K562 (cell line): Measurements from ENCODE around the gene ZNHIT1. TPM values are rescaled to one million over a fixed set of nuclear protein-coding genes. Genes with fewer than 3 reads are reported as not detected.

Source experiments
- ATAC-seq: fragments of 200-7000 bp; cut with Tn5 transposase; 3 replicates; pipeline ENCODE4 v1.9.1; 2020; ENCODE audit warnings: moderate library complexity
- BruUV-seq: library from RNA; stranded (reverse); fragments of 400-500 nt; replicated peaks from 2 replicates; lab custom pipeline; 2021; lab: Mats Ljungman, UMichigan
- CTCF ChIA-PET: fragments of 300-600 bp; formaldehyde crosslinking; extraction: SDS; loops from one replicate; lab custom pipeline; 2021; ENCODE audit warnings: low intra/inter-chr PET ratio; lab: Yijun Ruan, JAX
- POLR2A ChIA-PET: fragments of 300-600, 350-650 bp; sonication (Branson Sonifier 250); formaldehyde crosslinking; extraction: SDS; loops from one replicate; lab custom pipeline; 2021; ENCODE audit warnings: antibody characterized with exemption, inconsistent platforms; lab: Yijun Ruan, JAX
- DNase-seq, 4 experiments: peaks; one replicate each; pipeline versions ENCODE4 v3.0.0 to v3.0.0-alpha.2; 2011 to 2018; ENCODE audit warnings: low spot score in 3 of 4, mixed read lengths in 3 of 4; ENCODE audit errors: extremely low read depth in 1 of 4
- FAIRE-seq: peaks from 2 replicates; lab custom pipeline; 2011; peaks lifted over from hg19 to GRCh38; lab: Jason Lieb, UNC
- H2AFZ ChIP-seq: 2 replicates; pipeline ENCODE4 v1.6.0; 2011; ENCODE audit warnings: low read depth, low read length, control low read depth, inconsistent platforms
- H3K27ac ChIP-seq: fragments of 200-600 bp; 3 replicates; pipeline ENCODE4 v1.8.0; 2011; ENCODE audit warnings: low read depth, mild to moderate bottlenecking, control low read depth, inconsistent platforms, low read length, moderate library complexity, mixed read lengths; ENCODE audit errors: extremely low read depth
- H3K27me3 ChIP-seq, 2 experiments: fragments of 300-600 bp in 1 of 2; 2 replicates in 1 of 2; 3 replicates in 1 of 2; pipeline versions ENCODE4 v1.6.0 to v1.8.0; 2011; ENCODE audit warnings: inconsistent platforms in 2 of 2, low read length in 2 of 2, mild to moderate bottlenecking in 1 of 2, mixed read lengths in 1 of 2, moderate library complexity in 1 of 2; ENCODE audit not compliant: control insufficient read depth in 2 of 2, insufficient read depth in 2 of 2
- H3K36me3 ChIP-seq: fragments of 300-600 bp; 3 replicates; pipeline ENCODE4 v1.8.0; 2011; ENCODE audit warnings: mild to moderate bottlenecking, low read length, inconsistent platforms; ENCODE audit not compliant: control insufficient read depth, insufficient read depth
- H3K4me1 ChIP-seq, 2 experiments: fragments of 200-600 bp in 1 of 2; replicated peaks in 1 of 2; 2 replicates in 1 of 2; 3 replicates in 1 of 2; pipeline versions ENCODE4 v1.5.1 to v1.8.0; 2011; ENCODE audit warnings: inconsistent platforms in 2 of 2, low read length in 2 of 2, mild to moderate bottlenecking in 1 of 2, mixed read lengths in 1 of 2, moderate library complexity in 1 of 2; ENCODE audit not compliant: control insufficient read depth in 2 of 2, insufficient read depth in 2 of 2
- H3K4me2 ChIP-seq: 2 replicates; pipeline ENCODE4 v1.6.1; 2011; ENCODE audit warnings: low read length, control low read depth, inconsistent platforms, mixed read lengths; ENCODE audit not compliant: insufficient read depth
- H3K4me3 ChIP-seq: fragments of 200-600 bp; sonication (generic), shearing (Covaris generic); 2 replicates; pipeline ENCODE4 v1.5.1; 2016; ENCODE audit warnings: control low read depth, inconsistent platforms
- H3K79me2 ChIP-seq: fragments of 200-600 bp; 3 replicates; pipeline ENCODE4 v1.8.0; 2011; ENCODE audit warnings: low read length, inconsistent platforms; ENCODE audit not compliant: control insufficient read depth, insufficient read depth
- H3K9ac ChIP-seq, 2 experiments: 2 replicates each; pipeline versions ENCODE4 v1.6.0 to v1.6.1; 2011; ENCODE audit warnings: low read depth in 2 of 2, low read length in 2 of 2, control low read depth in 1 of 2, inconsistent platforms in 1 of 2, mild to moderate bottlenecking in 1 of 2, mixed read lengths in 1 of 2; ENCODE audit not compliant: insufficient read depth in 1 of 2
- H3K9me1 ChIP-seq: one replicate; pipeline ENCODE4 v1.6.0; 2011; ENCODE audit warnings: inconsistent platforms, mild to moderate bottlenecking, low read length, moderate library complexity; ENCODE audit not compliant: control insufficient read depth, insufficient read depth
- H3K9me3 ChIP-seq: replicated peaks from 2 replicates; pipeline ENCODE4 v1.5.1; 2011; ENCODE audit warnings: low read depth, low read length, inconsistent platforms; ENCODE audit not compliant: control insufficient read depth, insufficient read depth
- H4K20me1 ChIP-seq: replicated peaks from 2 replicates; pipeline ENCODE4 v1.6.1; 2011; ENCODE audit warnings: low read length, inconsistent platforms, mixed read lengths; ENCODE audit not compliant: control insufficient read depth, insufficient read depth
- ARHGAP35 ChIP-seq: fragments of 450-650 bp; IDR thresholded peaks from 2 replicates; pipeline ENCODE4 v1.6.1; 2018; ENCODE audit not compliant: partially characterized antibody
- CC2D1A ChIP-seq: fragments of 450-650 bp; IDR thresholded peaks from 2 replicates; pipeline ENCODE4 v1.6.1; 2017; ENCODE audit warnings: mild to moderate bottlenecking
- HNRNPLL ChIP-seq: fragments of 200-400 bp; formaldehyde crosslinking; IDR thresholded peaks from 2 replicates; pipeline ENCODE4 v1.6.1; 2017; ENCODE audit warnings: low read length, low read depth, mild to moderate bottlenecking; ENCODE audit not compliant: poor library complexity, severe bottlenecking
- POLR2A ChIP-seq: fragments of 450-650 bp; conservative IDR thresholded peaks from 2 replicates; pipeline ENCODE4 v1.6.1; 2016
- VEZF1 ChIP-seq: fragments of 200-800 bp; sonication (Bioruptor generic); IDR thresholded peaks from 2 replicates; pipeline ENCODE4 v1.6.1; 2017; ENCODE audit warnings: missing genetic modification characterization, missing compliant biosample characterization
- ZNF197 ChIP-seq: fragments of 200-800 bp; sonication (Bioruptor generic); IDR thresholded peaks from 2 replicates; pipeline ENCODE4 v1.6.1; 2016; ENCODE audit warnings: low read depth, missing genetic modification characterization, missing compliant biosample characterization
- ZNF512 ChIP-seq: IDR thresholded peaks from 2 replicates; pipeline ENCODE4 v1.6.1; 2016; ENCODE audit warnings: missing genetic modification characterization, missing compliant biosample characterization
- WGBS: fragments of 100-300 bp; shearing (Covaris generic); methylation state at CpG from one replicate; pipeline ENCODE4 v1.1.6; 2016; ENCODE audit warnings: low coverage, mixed read lengths; ENCODE audit not compliant: insufficient coverage; ENCODE audit errors: missing lambda C conversion rate; 5-methylcytosine and 5-hydroxymethylcytosine counted together
- in situ Hi-C: fragments of 300-500 bp; cut with MboI; formaldehyde crosslinking; loops from 4 replicates; pipeline ENCODE4 v1.15.0; 2018; ENCODE audit warnings: inconsistent platforms, mixed read lengths
- intact Hi-C: fragments of 100-400 bp; cut with micrococcal nuclease; formaldehyde crosslinking; loops from 2 replicates; pipeline ENCODE4 v1.14.2; 2022
- polyA plus RNA-seq, 8 experiments: library from polyadenylated mRNA; depleted of rRNA in 4 of 8; stranded (reverse) in 5 of 8; unstranded in 3 of 8; fragments of >200 nt; fragmentation: Nextera tagmentation in 2 of 8; fragmentation: Illumina TruSeq in 1 of 8; extraction: Ambion mirVana in 2 of 8; extraction: Trizol in 1 of 8; gene quantifications; 2 replicates each; pipeline versions ENCODE4 v1.2.1 to v1.2.3, GENCODE V29; 2011 to 2014; ENCODE audit warnings: inconsistent platforms in 1 of 8, missing spikeins in 1 of 8
- total RNA-seq, 7 experiments: library from RNA; depleted of rRNA in 6 of 7; stranded (reverse); fragments of >200 nt in 6 of 7; fragmentation: Illumina TruSeq in 2 of 7; extraction: Trizol in 2 of 7; gene quantifications; 2 replicates each; pipeline versions ENCODE4 v1.2.1 to v1.2.3, GENCODE V29; 2011 to 2021; ENCODE audit warnings: low replicate concordance in 1 of 7

The ZNHIT1 gene
- total and polyA plus RNA-seq, 9 of the 15 experiments (the other 6 are each of a cell fraction or from before 2014, with no cell fraction given), result 6.4 to 162 (median 70.1) TPM

GRCh38 chr7:101179713-101180112, 38.3 kb upstream of the ZNHIT1 start:
- Histone ChIP-seq H3K79me2 (no peaks in the 10 kb centered on the region), H3K9me3 (no peaks in the 10 kb centered on the region)
- ATAC-seq, result no peak
- no TSS peak for BruUV-seq
- no peak for TF ChIP-seq POLR2A
- TF ChIP-seq ARHGAP35, result no peak
- TF ChIP-seq VEZF1 (CRISPR knock-in tag), result peak; percentile 11; the same call in 1 of the 2 replicates
- no peak for TF ChIP-seq ZNF197 (CRISPR knock-in tag)
- no peak for TF ChIP-seq CC2D1A
- no peak for TF ChIP-seq HNRNPLL
- TF ChIP-seq ZNF512, result no peak
- TF ChIP-seq, all 486 proteins: peak for 1
- POLR2A ChIA-PET, result no interaction called here
- CTCF ChIA-PET, result no interaction called here
- no peaks in the 10 kb centered on the region for H4K20me1 ChIP-seq
- FAIRE-seq (no peak), DNase-seq (peak in 1 of 4 experiments; percentile 23)
- in situ Hi-C loops, result no loop called here
- no peak overlapping the region for H2AFZ ChIP-seq
- peaks cover 22 to 24% of the 10 kb centered on the region in 2 experiments; a peak in 4 of 5 replicates for H3K27me3 ChIP-seq
- peaks cover 0 to 16% of the 10 kb centered on the region in 2 experiments; a peak in 3 of 5 replicates for H3K4me1 ChIP-seq
- intact Hi-C loops, result no loop called here
- 7% methylated on average over 13 of the region's 27 CpGs for WGBS
- no peak overlapping the region for H3K9ac ChIP-seq
- H3K9me1 ChIP-seq, result no peaks in the 10 kb centered on the region
- H3K36me3 ChIP-seq, result no peaks in the 10 kb centered on the region
- H3K27ac ChIP-seq, result no peak overlapping the region
- no peak overlapping the region for H3K4me3 ChIP-seq
- no peak overlapping the region for H3K4me2 ChIP-seq
